Sigmoid colon (tissue), 4 donors: ENCODE results near the gene EMC6.

ENCODE experiments used
- CTCF ChIP-seq, 4 experiments: fragments of 450-650 bp in 3 of 4; fragments of 200-600 bp in 1 of 4; IDR thresholded peaks; one replicate each; pipeline ENCODE4 v1.5.1; 2016 to 2019; ENCODE audit warnings: antibody characterized with exemption in 4 of 4, mild to moderate bottlenecking in 3 of 4, moderate library complexity in 2 of 4
- EP300 ChIP-seq, 4 donors: sonication (generic); formaldehyde crosslinking; IDR thresholded peaks; one replicate each; pipeline ENCODE4 v1.6.1; 2017; ENCODE audit warnings: antibody characterized with exemption in 4 of 4
- POLR2A ChIP-seq, 2 donors: fragments of 450-650 bp; IDR thresholded peaks; one replicate each; pipeline ENCODE4 v1.6.1; 2016; ENCODE audit warnings: antibody characterized with exemption in 2 of 2, mild to moderate bottlenecking in 2 of 2, moderate library complexity in 2 of 2

DNA sequence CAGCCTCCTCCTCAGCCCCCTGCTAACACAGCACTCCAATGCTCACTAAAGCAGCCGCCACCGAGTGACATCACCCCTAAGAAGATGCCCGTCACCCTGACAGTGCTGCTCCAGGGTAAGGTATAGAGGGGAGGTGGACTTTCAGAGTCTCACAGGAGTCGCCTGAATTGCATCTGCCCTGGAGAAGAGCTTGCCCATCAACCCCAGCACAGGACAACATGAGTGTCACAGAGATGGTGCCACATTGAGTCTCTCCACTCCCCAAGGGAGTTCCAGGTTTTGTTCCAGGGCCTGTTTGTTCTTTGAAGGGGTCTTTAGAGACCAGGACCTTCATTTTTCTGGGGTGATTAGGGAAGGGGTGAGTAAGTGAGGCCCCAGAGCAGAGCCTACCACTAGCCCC lies 29.5 kb downstream of the EMC6 start:
- no peak for TF ChIP-seq CTCF (IDR thresholded peaks at IDR 0.05)
- no peak for TF ChIP-seq EP300 (IDR thresholded peaks at IDR 0.05)
- TF ChIP-seq POLR2A (IDR thresholded peaks at IDR 0.05), result no peak
